ENCODE data around the gene ATF6B.
"Not testable (repeated sequence)": the region's sequence is repeated elsewhere in the genome, so short reads cannot be mapped to it uniquely, and the experiment has no call there.

Gene ATF6B

GRCh38 chr6:32153564-32154513, 25.8 kb upstream of the ATF6B start, which contains the start of gene PPT2:
Gene PPT2, plus strand, starts transcription at chr6:32154141. Its CDS starts 454 bp downstream, at chr6:32154595.
- DNase-seq = peak; percentile 69

- no peak for DNase-seq
Observed at GRCh38 chr6:32152769-32153563, 24.9 kb upstream of the ATF6B start.

- DNase-seq = no peak
Observed at GRCh38 chr6:32151863-32152768, 24.1 kb upstream of the ATF6B start, which contains the start of gene PRRT1. Gene PRRT1, minus strand, starts transcription at chr6:32151939. Its CDS starts 112 bp downstream, at chr6:32151827.

GRCh38 chr6:32151181-32151862, 23.3 kb upstream of the ATF6B start:
- DNase-seq = no peak

GRCh38 chr6:32149932-32150870, 22.2 kb upstream of the ATF6B start:
- no peak for DNase-seq

GRCh38 chr6:32149092-32149755, 21.2 kb upstream of the ATF6B start:
- DNase-seq = no peak

- peak; percentile 73 for DNase-seq
Observed at GRCh38 chr6:32148289-32149091, 20.4 kb upstream of the ATF6B start.

- DNase-seq = no peak
Observed at GRCh38 chr6:32147401-32148132, 19.5 kb upstream of the ATF6B start.

- DNase-seq = no peak
Observed at GRCh38 chr6:32146687-32147086, 18.6 kb upstream of the ATF6B start.

- DNase-seq = no peak
Observed at GRCh38 chr6:32146287-32146686, 18.2 kb upstream of the ATF6B start.

GRCh38 chr6:32144238-32144637, 16.2 kb upstream of the ATF6B start:
- DNase-seq = not testable (repeated sequence)

GRCh38 chr6:32140420-32141046, 12.5 kb upstream of the ATF6B start:
- no peak for DNase-seq

GRCh38 chr6:32139590-32139989, 11.5 kb upstream of the ATF6B start:
- DNase-seq = no peak

- DNase-seq = no peak
Observed at GRCh38 chr6:32137454-32137853, 9.4 kb upstream of the ATF6B start.

- no peak for DNase-seq
Observed at GRCh38 chr6:32133786-32134185, 5.7 kb upstream of the ATF6B start.

- DNase-seq = no peak
Observed at GRCh38 chr6:32132110-32132509, 4.1 kb upstream of the ATF6B start.

- DNase-seq = no peak
Observed at GRCh38 chr6:32131439-32131948, 3.4 kb upstream of the ATF6B start.

Measured in stimulated activated CD4-positive, alpha-beta T cell treated with anti-CD3 and anti-CD28 coated beads, Interleukin-4, amount 100 ng/mL, for 1 hour (primary cell).